CD4-positive, alpha-beta T cell (primary cell): Measurements from ENCODE around the gene GPR68. TPM values are rescaled to one million over a fixed set of nuclear protein-coding genes. Genes with fewer than 3 reads are reported as not detected.

Experiments used
- ATAC-seq: fragments of 200-7000 bp; cut with Tn5 transposase; one replicate; pipeline ENCODE4 v1.10.0; 2022; ENCODE audit warnings: mild to moderate bottlenecking; ENCODE audit not compliant: poor library complexity
- CTCF ChIA-PET: fragments of 350-600 bp; sonication (Branson Sonifier 250); formaldehyde crosslinking; loops from one replicate; lab custom pipeline; 2021; ENCODE audit warnings: antibody characterized with exemption, inconsistent platforms; lab: Charles Lee
- POLR2A ChIA-PET: fragments of 350-600 bp; sonication (Branson Sonifier 250); formaldehyde crosslinking; loops from one replicate; lab custom pipeline; 2021; ENCODE audit warnings: antibody characterized with exemption, inconsistent platforms; lab: Charles Lee
- DNase-seq, 14 experiments: peaks; one replicate each; pipeline ENCODE4 v3.0.0-alpha.2; 2013 to 2020; ENCODE audit warnings: mixed read lengths in 2 of 14
- H3K27ac ChIP-seq, 2 donors: one replicate each; pipeline versions ENCODE4 v1.5.1 to v1.7.0; 2013; ENCODE audit warnings: low read length in 2 of 2, low read depth in 1 of 2, mild to moderate bottlenecking in 1 of 2
- H3K27me3 ChIP-seq, 2 experiments: 1 replicate in 1 of 2; 2 replicates in 1 of 2; pipeline versions ENCODE4 v1.6.1 to v1.7.0; 2013; ENCODE audit warnings: low read length in 2 of 2, control low read depth in 1 of 2, mild to moderate bottlenecking in 1 of 2, moderate library complexity in 1 of 2; ENCODE audit not compliant: insufficient read depth in 2 of 2, control insufficient read depth in 1 of 2
- H3K36me3 ChIP-seq: one replicate; pipeline ENCODE4 v1.6.1; 2013; ENCODE audit warnings: low read length, control low read depth; ENCODE audit not compliant: insufficient read depth
- H3K4me1 ChIP-seq: one replicate; pipeline ENCODE4 v1.6.1; 2013; ENCODE audit warnings: low read length, control low read depth; ENCODE audit not compliant: insufficient read depth
- H3K4me3 ChIP-seq: one replicate; pipeline ENCODE4 v1.5.1; 2013; ENCODE audit warnings: mild to moderate bottlenecking, low read length, moderate library complexity
- H3K9me3 ChIP-seq, 2 experiments: 1 replicate in 1 of 2; 2 replicates in 1 of 2; pipeline versions ENCODE4 v1.6.1 to v1.7.0; 2013; ENCODE audit warnings: low read length in 2 of 2, mild to moderate bottlenecking in 2 of 2, control low read depth in 1 of 2, moderate library complexity in 1 of 2; ENCODE audit not compliant: control insufficient read depth in 1 of 2, insufficient read depth in 1 of 2
- H3K27ac Mint-ChIP-seq: one replicate; pipeline ENCODE4 v1.8.0; 2020; ENCODE audit warnings: mixed read lengths
- H3K27me3 Mint-ChIP-seq: one replicate; pipeline ENCODE4 v1.8.0; 2021; ENCODE audit warnings: mixed read lengths
- H3K36me3 Mint-ChIP-seq: one replicate; pipeline ENCODE4 v1.8.0; 2021; ENCODE audit warnings: low read depth, mixed read lengths
- H3K4me1 Mint-ChIP-seq: one replicate; pipeline ENCODE4 v1.8.0; 2021; ENCODE audit warnings: low read depth, mixed read lengths
- H3K4me3 Mint-ChIP-seq: one replicate; pipeline ENCODE4 v1.8.0; 2020; ENCODE audit warnings: mild to moderate bottlenecking, mixed read lengths
- H3K9me3 Mint-ChIP-seq: one replicate; pipeline ENCODE4 v1.8.0; 2020; ENCODE audit warnings: mixed read lengths
- intact Hi-C, 2 experiments: fragments of 100-400 bp; cut with DNase I in 1 of 2; cut with micrococcal nuclease in 1 of 2; formaldehyde crosslinking; loops; one replicate each; pipeline versions ENCODE4 v1.15.1 to v1.9.0; 2023 to 2025; cut with DNase I, micrococcal nuclease
- total RNA-seq, 174 experiments: library from RNA in 2 of 174; stranded (reverse) in 2 of 174; gene quantifications; one replicate each; pipeline ENCODE4 v1.2.3 and lab custom pipeline; 2021 to 2026
- TF ChIP-seq, protein P1 (sequence below): fragments of 200-600 bp; IDR thresholded peaks from one replicate; pipeline ENCODE4 v1.8.0; 2022; ENCODE audit warnings: antibody characterized with exemption, mild to moderate bottlenecking

GPR68 gene
- total RNA-seq, 2 experiments from 2014 or later = 2.8 to 2.9 TPM

DNA sequence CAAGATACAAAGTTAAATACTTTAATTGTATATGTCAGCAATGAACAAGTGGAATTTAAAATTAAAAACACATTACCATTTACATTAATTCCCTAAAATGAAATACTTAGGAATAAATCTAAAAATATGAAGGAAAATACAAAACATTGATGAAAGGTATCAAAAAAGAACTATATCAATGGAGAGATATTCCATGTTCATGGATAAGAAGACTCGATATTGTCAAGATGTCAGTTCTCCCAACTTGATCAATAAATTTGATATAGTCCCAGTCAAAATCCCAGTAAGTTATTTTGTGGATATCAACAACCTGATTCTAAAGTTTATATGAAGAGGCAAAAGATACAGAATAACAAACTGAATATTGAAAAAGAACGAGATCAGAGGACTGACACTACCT is 33.5 kb downstream of the GPR68 start:
- intact Hi-C loops = no loop called here
- Histone ChIP-seq H3K27me3 (no peaks in the 10 kb centered on the region), H3K27ac (no peak overlapping the region), H3K9me3 (no peaks in the 10 kb centered on the region), H3K36me3 (peaks cover 47% of the 10 kb centered on the region), H3K4me3 (no peak overlapping the region), H3K4me1 (peaks cover 2% of the 10 kb centered on the region)
- peaks cover 80% of the 10 kb centered on the region for H3K36me3 Mint-ChIP-seq
- no peaks in the 10 kb centered on the region for H3K27me3 Mint-ChIP-seq
- no peak overlapping the region for H3K4me3 Mint-ChIP-seq
- H3K9me3 Mint-ChIP-seq = no peaks in the 10 kb centered on the region
- ATAC-seq (no peak), DNase-seq (no peak)
- CTCF ChIA-PET = no interaction called here
- TF ChIP-seq, protein P1, sequence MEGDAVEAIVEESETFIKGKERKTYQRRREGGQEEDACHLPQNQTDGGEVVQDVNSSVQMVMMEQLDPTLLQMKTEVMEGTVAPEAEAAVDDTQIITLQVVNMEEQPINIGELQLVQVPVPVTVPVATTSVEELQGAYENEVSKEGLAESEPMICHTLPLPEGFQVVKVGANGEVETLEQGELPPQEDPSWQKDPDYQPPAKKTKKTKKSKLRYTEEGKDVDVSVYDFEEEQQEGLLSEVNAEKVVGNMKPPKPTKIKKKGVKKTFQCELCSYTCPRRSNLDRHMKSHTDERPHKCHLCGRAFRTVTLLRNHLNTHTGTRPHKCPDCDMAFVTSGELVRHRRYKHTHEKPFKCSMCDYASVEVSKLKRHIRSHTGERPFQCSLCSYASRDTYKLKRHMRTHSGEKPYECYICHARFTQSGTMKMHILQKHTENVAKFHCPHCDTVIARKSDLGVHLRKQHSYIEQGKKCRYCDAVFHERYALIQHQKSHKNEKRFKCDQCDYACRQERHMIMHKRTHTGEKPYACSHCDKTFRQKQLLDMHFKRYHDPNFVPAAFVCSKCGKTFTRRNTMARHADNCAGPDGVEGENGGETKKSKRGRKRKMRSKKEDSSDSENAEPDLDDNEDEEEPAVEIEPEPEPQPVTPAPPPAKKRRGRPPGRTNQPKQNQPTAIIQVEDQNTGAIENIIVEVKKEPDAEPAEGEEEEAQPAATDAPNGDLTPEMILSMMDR = no peak
- POLR2A ChIA-PET = no interaction called here
- H3K27ac Mint-ChIP-seq = no peak overlapping the region
- H3K4me1 Mint-ChIP-seq = peaks cover 5% of the 10 kb centered on the region

DNA sequence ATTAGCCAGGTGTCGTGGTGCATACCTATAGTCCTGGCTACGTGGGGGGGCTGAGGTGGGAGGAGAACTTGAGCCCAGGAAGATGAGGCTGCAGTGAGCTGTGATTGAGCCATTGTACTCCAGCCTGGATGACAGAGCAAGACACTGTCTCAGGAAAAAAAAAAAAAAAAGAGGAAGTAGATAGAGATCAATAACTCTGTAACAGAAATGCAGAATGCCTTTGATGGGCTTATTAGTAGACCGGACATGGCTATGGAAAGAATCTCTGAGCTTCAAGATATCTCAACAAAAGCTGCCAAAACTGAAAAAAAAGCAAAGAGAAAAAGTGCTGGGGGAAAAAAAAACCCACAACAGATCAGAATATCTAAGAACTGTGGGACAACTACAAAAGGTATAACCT is 37.5 kb downstream of the GPR68 start:
- Mint-ChIP-seq H3K27ac (no peak overlapping the region), H3K36me3 (peaks cover 91% of the 10 kb centered on the region)
- CTCF ChIA-PET = no interaction called here

DNA sequence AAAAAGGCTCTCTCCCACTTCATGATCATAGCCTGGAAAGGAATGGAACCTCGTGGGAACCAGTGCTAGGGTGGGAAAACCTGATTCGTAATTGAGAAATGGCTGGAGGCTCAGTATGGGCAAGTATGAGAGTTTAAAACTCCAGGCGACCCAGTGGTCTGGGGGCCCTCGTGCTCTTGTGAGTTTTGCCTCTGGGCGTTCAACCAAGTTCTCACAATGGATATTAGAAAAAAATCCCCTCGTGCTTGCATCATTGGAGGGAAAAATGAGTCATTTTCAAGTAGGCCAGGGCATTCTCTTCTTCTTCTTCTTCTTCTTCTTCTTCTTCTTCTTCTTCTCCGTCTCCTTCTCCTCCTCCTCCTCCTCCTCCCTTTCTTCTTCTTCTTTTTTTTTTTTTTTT is 39.0 kb downstream of the GPR68 start:
- Mint-ChIP-seq H3K27ac (no peak overlapping the region), H3K4me1 (peaks cover 23% of the 10 kb centered on the region), H3K4me3 (no peak overlapping the region), H3K27me3 (no peaks in the 10 kb centered on the region), H3K9me3 (no peaks in the 10 kb centered on the region), H3K36me3 (peaks cover 88% of the 10 kb centered on the region)
- Histone ChIP-seq H3K9me3 (no peaks in the 10 kb centered on the region), H3K4me3 (no peak overlapping the region), H3K27me3 (no peaks in the 10 kb centered on the region), H3K36me3 (peaks cover 68% of the 10 kb centered on the region), H3K4me1 (peaks cover 20% of the 10 kb centered on the region), H3K27ac (no peak overlapping the region)
- ChIA-PET POLR2A (no interaction called here), CTCF (no interaction called here)
- ATAC-seq (no peak), DNase-seq (no peak)
- TF ChIP-seq, protein P1 = no peak
- intact Hi-C loops = no loop called here

More for the DNA sequence above, 37.5 kb downstream of the GPR68 start:
- no peak overlapping the region for H3K27ac ChIP-seq
- no peaks in the 10 kb centered on the region for H3K27me3 Mint-ChIP-seq
- DNase-seq (no peak), ATAC-seq (no peak)
- peaks cover 64% of the 10 kb centered on the region for H3K36me3 ChIP-seq
- H3K9me3 Mint-ChIP-seq = no peaks in the 10 kb centered on the region
- POLR2A ChIA-PET = interaction anchor here (0.8 kb wide), 1 partner anchor 29 kb away, joined by 3 read pairs; no protein-coding TSS in a partner anchor
- H3K4me3 ChIP-seq = no peak overlapping the region
- H3K4me3 Mint-ChIP-seq = no peak overlapping the region
- intact Hi-C loops = no loop called here
- peaks cover 17% of the 10 kb centered on the region for H3K4me1 Mint-ChIP-seq
- TF ChIP-seq, protein P1 = no peak
- no peaks in the 10 kb centered on the region for H3K9me3 ChIP-seq
- no peaks in the 10 kb centered on the region for H3K27me3 ChIP-seq
- H3K4me1 ChIP-seq = peaks cover 12% of the 10 kb centered on the region
